NOMO-1 treated with dmso at 0.1 percent for 144 hours (cell line): ENCODE measurements around the gene SGTB.
A peak's percentile ranks its signal among the peaks of the same experiment; 100 is the strongest.

Source experiments
- DNase-seq: peaks from one replicate; lab custom pipeline; 2025; ENCODE audit not compliant: unreplicated experiment; lab: John Stamatoyannopoulos, UW

Gene SGTB, protein sequence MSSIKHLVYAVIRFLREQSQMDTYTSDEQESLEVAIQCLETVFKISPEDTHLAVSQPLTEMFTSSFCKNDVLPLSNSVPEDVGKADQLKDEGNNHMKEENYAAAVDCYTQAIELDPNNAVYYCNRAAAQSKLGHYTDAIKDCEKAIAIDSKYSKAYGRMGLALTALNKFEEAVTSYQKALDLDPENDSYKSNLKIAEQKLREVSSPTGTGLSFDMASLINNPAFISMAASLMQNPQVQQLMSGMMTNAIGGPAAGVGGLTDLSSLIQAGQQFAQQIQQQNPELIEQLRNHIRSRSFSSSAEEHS

DNA sequence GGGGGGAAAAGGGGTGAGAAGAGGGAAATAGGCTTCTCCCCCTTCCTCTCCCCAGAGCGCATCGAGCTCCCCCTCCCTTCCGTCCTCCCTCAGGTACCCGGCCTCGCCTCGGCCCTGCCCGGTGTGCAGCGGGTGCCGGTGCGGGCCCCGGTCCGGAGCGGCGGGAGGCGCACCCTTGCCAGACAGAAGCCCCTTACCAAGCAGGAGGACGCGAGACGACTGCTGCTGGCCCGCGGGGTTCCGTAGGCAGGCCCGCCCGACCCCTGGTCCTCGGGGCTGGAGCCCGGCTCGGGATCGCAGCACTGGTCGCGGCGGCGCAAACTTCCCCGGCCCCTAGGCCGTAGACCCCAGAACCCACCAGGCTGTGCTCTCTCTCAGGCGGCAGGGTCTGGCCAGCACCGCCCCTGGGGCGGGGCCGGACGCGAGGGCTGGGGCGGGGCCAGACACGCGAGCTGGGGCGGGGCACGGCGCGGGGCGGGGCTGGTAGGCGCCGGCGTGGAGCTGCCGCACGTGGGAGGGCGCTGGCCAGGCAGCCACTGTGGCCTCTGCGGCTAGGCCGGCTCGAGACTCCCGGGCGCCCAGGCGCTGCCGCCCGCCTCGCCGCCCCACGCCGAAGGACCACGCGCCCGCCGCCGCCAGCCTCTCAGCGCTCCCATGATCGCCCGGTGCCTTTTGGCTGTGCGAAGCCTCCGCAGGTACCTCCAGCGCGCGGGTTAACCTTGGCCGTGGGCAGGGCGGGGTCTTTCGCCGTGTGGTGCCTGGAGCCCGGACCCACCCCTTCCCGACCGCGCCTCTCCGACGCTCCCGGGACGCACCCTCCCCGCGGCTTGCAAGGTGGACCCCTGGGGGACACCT is at the start of gene SGTB, which contains the start of gene NLN:
Gene SGTB, minus strand, starts transcription at position 390 of the 855 bp plus-strand sequence. CDS start 1,302 bp downstream, outside the sequence.
Gene NLN, plus strand, starts transcription at position 486 of the 855 bp plus-strand sequence. Its CDS starts 169 bp downstream, at position 655.
- DNase-seq, result peak; percentile 44

DNA sequence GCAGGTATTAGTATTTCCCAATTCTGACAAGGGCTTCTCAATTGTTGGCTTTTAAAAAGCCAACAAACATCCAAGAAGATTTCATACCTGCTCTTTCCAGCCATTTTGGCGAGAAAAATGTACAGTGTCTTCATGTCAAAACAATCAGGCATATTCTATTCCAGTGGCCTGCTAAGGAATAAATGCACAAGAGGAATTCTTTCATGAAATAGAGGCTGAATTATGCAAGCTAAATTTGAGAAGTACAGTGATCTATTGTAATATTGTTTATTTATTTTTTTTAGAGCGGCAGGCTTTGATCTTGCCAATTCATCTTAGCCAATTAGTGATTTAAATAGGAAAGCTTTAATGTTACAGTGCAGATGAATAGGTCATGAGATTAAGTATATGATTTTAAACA is 49.4 kb upstream of the SGTB start:
- DNase-seq, result no peak

DNA sequence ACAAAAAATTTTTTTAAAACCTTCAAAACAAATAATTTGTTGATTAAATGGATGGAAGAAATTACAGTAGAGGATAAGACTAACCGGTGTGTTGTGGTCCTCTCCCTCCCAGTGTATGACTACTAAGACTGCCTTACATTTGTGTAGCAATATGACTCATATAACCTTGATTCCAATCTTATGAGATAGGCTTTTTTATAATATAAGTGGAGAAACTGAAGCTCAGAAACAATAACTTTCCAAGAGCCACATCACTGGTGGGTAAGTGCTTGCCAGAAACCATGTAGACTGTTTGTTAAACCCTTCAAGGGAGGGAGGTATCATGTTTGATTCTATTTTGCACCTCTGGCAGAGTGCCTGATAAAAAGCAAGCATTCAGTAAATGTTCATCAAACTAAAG is 47.6 kb upstream of the SGTB start:
- DNase-seq, result no peak

GRCh38 chr5:65768723-65769346 is 46.9 kb upstream of the SGTB start:
- DNase-seq, result no peak

GRCh38 chr5:65767565-65767964 is 45.7 kb upstream of the SGTB start:
- no peak for DNase-seq

DNA sequence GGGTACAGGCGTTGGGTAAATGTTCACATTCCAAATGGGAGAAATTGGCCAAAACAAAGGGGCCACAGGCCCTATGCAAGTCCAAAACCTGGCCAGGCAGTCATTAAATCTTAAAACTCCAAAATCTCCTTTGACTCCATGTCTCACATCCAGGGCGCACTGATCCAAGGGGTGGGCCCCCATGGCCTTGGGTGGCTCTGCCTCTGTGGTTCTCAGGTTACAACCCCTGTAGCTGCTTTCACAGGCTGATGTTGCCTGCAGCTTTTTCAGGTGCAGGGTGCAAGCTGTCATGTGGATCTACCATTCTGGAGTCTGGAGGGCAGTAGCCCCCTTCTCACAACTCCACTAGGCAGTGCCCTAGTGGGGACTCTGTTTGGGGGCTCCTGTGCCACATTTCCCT is 44.9 kb upstream of the SGTB start:
- no peak for DNase-seq

DNA sequence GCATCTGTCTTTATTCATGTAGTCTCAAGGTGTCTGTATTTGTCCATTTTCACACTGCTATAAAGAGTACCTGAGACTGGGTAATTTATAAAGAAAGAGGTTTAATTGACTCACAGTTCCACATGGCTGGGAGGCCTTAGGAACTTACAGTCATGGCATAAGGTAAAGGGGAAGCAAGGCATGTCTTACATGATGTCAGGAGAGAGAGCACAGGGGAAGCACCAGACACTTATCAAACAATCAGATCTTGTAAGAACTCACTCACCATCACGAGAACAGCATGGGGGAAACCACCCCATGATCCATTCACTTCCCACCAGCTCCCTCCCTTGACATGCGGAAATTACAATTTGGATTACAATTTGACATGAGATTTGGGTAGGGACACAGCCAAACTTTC is 44.3 kb upstream of the SGTB start:
- DNase-seq, result no peak

DNA sequence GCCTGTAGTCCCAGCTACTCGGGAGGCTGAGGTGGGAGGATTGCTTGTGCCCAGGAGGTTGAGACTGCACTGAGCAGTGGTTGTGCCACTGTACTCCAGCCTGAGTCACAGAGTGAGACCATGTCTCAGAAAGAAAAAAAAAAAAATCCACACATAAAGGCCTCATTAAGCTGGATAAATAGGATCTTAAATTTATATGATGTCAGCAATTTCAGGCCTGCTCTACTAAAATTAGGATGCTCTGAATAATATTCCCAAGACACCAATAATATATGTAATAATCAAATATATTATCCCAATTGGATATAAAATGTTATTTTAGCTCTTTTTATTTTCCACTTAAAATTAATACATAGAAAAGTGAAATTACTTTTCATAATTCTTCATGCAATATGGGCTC is 43.7 kb upstream of the SGTB start:
- no peak for DNase-seq

DNA sequence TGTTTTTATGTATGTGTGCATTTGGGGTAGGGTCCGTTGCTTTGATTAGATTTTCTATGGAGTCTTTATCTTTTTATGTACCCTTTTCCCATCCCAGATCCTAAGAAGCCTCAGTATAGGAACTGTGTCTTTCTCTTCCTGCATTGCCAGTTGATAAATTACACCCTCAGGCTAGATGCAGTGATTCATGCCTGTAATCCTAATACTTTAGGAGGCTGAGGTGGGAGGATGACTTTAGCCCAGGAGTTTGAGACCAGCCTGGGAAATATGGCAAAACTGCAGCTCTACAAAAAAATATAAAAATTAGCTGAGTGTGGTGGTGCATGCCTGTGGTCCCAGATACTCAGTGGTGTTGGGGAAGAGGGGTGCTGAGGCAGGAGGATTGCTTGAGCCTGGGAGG is 40.3 kb upstream of the SGTB start:
- no peak for DNase-seq

DNA sequence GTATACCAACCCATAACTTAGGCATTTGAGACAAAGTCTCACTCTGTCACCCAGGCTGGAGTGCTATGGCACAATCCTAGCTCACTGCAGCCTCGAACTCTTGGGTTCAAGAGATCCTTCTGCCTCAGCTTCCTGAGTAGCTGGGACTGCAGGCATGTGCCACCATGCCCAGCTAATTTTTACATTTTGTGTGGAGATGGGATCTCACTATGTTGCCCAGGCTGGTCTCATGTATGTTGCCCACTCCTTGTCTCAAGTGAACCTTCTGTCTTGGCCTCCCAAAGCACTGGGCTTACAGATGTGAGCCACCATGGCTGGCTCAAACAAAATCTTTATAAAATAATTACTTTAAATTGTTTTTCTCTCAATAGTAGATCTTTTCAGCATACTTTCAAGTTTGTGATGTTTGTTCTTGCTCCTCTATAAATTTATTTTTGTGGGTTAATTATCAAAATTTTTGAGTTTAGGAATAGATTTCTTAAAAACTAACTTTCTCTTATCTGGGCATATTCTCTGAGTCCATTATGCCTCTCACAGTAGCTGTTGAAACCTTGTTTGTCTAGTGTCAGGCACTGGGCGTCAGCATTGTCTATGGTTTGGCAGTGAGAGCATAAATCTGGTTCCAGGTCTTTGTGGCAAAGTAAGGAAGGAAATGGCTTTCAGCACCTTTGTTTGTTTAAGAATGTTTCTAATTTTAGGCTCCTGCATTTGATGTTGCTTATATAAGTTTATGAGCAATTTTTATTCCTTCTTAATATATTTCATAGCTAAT is 38.8 kb upstream of the SGTB start:
- no peak for DNase-seq

DNA sequence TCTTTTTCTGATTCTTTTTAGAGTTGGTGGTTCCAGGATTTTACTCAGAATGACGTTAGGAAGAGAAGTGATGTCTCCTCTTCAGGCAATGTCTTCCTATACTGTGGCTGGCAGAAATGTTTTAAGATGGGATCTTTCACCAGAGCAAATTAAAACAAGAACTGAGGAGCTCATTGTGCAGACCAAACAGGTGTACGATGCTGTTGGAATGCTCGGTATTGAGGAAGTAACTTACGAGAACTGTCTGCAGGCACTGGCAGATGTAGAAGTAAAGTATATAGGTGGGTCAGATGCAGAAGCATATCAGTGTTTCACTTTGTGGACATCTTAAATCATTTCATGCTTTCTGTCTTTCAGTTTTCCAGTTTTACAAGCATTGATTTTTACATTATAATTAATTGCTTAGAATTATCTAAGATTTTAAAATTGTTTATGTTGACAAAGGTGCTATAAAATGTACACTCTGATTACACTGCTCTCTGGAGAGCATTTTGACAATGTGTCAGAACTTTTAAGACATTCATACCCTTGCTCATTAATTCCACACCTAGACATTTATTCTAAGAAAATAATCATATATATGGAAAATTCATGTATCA is 36.7 kb upstream of the SGTB start:
- DNase-seq, result no peak

DNA sequence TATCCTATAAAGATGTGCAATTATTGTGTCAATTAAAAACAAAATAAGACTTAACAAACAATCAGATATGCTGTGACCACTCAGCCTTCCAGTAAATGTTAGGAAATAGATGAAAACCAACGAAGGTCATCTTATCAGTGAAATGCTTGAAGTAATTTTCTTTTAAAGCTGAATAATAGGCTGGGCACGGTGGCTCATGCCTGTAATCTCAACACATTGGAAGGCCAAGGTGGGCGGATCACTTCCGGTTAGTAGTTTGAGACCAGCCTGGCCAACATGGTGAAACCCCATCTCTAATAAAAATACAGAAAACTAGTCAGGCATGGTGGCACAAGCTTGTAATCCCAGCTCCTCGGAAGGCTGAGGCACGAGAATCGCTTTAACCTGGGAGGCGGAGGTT is 31.3 kb upstream of the SGTB start:
- DNase-seq, result no peak

GRCh38 chr5:65750938-65751337 is 29.0 kb upstream of the SGTB start:
- no peak for DNase-seq

GRCh38 chr5:65749956-65750355 is 28.0 kb upstream of the SGTB start:
- no peak for DNase-seq

DNA sequence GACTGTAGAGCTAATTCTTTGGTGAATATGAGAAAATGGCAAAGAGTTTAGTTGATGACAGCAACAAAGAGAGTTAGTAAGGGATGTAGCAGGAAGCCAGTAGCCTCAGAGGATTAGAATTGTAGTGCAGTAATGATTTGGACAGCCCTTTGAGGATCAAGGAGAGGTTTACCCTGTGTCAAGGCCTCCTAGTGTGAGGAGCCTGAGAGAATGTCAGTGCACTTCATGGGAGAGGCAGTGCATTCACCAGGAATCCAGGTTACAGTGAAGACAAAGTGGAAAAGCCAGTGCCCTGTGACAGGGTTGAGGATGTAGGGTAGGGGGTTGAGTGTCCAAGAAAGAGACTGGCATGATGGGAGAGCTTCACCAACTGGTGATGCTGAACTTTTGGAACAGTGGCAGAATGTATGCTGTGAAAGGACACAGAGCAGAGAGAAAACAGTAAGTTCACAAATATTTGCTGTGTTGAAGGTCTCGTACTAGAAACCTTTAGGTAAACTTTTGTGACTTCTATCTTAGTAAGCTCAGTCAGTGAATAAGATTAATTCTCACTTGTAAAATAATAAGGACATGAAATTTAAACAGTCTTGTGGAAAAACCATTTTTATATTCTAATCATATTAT is 27.4 kb upstream of the SGTB start:
- DNase-seq, result no peak

DNA sequence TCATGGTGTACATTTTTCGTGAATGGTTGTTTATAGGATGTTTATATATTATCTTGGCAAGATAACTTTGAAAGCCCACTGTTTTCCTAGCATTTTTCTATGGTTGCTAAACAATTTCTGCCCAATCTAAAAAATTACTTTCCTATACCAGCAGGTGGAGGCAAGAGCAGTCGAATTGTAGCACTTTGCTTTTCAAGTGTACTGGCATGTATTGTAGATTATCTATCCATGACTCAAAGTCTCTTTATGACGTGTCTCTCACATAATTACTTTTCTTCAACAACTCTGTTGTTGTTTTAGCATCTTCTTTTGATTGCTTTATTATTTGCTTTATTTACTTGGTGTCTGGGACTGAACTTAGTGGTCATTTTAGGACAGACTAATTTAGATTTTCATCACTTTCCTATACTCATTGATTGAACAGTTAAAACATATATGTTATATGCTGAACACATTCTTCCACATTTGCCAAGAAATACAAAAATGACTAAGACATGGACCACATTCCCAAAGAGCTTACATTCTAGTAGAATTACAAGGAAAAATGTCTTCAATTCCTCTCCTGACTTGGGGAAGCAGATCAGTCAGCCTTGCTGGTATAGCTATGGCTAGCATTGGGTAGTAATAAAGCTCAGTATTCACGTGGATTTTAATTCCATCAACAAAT is 20.8 kb upstream of the SGTB start:
- DNase-seq, result peak; percentile 12

- DNase-seq, result no peak
These were observed 17.3 kb upstream of the SGTB start for GRCh38 chr5:65739162-65739561.

GRCh38 chr5:65738305-65738704 is 16.4 kb upstream of the SGTB start:
- no peak for DNase-seq

DNA sequence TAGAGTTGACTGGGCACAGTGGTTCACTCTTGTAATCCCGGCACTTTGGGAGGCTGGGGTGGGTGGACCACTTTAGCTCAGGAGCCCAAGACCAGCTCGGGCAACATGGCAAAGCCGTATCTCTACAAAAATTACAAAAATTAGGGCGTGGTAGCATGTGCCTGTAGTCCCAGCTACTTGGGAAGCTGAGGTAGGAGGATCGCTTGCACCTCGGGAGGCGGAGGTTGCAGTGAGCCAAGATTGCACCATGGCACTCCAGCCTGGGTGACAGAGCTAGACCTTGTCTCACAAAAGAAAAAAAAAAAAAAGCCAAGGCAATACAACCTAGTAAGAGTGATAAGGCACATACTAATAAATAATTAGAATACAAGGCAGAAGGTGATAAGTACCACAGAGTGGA is 15.9 kb upstream of the SGTB start:
- DNase-seq, result no peak

DNA sequence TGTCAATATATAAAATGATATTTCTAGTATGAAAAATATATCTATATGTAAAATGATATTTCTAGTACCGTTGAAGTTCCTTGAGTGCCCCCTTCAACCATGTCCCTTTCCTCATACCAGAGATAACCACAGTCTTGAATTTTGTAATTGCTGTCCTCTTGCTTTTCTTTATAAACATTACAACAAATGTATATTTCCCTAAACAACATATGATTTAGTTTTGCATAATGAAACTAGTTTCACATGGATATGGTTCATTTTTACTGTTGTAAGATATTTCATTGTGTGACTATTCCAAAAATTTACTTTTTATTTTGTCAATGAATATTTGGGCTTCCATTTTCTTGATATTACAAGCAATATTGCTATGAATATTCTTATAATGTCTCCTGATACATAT is 14.1 kb upstream of the SGTB start:
- no peak for DNase-seq
